ENCODE data around the gene PLEKHA3.

Gene PLEKHA3

DNA sequence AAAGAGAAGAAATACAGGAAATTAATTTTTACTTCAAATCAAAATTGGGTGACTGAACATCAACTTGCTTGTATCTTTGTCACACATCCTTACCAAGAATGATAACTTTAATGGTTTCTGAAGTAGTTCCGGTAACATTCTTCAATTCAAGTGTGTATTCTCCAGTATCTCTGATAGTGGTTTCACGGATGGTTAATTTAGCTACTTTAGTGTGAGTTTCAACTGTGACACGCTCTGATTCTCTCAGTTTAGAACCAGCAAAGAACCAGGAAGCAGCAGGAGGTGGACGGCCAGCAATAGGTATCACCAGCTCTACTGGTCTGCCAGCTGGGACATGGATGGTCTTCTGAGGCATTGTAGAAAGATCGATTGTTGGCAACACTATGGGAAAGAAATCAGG, 62.3 kb downstream of the PLEKHA3 start:
- TF ChIP-seq, protein P1, sequence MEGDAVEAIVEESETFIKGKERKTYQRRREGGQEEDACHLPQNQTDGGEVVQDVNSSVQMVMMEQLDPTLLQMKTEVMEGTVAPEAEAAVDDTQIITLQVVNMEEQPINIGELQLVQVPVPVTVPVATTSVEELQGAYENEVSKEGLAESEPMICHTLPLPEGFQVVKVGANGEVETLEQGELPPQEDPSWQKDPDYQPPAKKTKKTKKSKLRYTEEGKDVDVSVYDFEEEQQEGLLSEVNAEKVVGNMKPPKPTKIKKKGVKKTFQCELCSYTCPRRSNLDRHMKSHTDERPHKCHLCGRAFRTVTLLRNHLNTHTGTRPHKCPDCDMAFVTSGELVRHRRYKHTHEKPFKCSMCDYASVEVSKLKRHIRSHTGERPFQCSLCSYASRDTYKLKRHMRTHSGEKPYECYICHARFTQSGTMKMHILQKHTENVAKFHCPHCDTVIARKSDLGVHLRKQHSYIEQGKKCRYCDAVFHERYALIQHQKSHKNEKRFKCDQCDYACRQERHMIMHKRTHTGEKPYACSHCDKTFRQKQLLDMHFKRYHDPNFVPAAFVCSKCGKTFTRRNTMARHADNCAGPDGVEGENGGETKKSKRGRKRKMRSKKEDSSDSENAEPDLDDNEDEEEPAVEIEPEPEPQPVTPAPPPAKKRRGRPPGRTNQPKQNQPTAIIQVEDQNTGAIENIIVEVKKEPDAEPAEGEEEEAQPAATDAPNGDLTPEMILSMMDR (IDR thresholded peaks at IDR 0.05; ENCODE audit: low read depth, low read length, missing control alignments), result no peak
- no peak overlapping the region for H3K4me3 ChIP-seq (ENCODE audit: low read depth, low read length)
- DNase-seq (ENCODE audit: low read depth), result no peak

DNA sequence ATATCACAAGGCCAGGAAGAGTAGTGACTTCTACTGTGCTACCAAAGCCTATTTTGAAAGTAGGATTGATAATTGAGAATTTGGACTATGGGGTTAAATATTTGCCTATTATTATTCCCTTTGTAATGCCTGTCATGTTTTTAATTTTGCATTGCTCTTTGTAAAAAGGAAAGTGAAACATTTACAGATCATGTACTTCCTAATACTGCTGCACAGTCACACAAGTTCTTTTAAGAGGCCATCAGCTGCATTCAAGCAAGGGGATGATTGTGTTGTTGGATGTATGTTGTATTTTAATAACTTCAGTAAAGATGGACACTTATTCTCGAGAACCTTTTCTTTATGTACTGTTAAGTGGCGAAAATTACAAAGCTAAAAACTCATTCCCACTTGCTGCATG, 70.1 kb downstream of the PLEKHA3 start:
- H3K4me3 ChIP-seq (ENCODE audit: low read depth, low read length), result no peak overlapping the region
- DNase-seq (ENCODE audit: low read depth), result no peak
- TF ChIP-seq, protein P1 (IDR thresholded peaks at IDR 0.05; ENCODE audit: low read depth, low read length, missing control alignments), result no peak

DNA sequence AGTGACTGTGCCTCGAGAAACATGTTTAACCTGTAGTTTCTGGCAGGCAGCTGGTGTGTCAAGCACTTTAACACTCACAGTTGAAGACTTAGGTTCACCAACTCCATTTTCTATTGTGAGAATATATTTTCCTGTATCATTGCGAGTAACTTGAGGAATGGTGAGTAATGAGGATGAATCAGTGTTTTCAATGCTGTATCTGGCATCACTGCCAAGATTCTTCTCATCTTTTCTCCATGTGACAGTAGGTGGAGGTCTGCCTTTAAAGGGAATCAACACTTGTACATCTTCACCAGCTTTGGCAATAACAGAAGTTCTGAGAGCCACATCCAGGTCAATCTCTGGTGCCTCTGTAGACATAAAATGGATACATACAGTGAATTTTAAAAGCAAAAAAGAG, 72.8 kb downstream of the PLEKHA3 start:
- H3K4me3 ChIP-seq (ENCODE audit: low read depth, low read length), result no peak overlapping the region
- no peak for DNase-seq (ENCODE audit: low read depth)
- TF ChIP-seq, protein P1 (IDR thresholded peaks at IDR 0.05; ENCODE audit: low read depth, low read length, missing control alignments), result no peak

Measured in GM12864 (cell line).